Body of pancreas (tissue), 4 donors: Measurements from ENCODE around the gene CHM. TPM values are rescaled to one million over a fixed set of nuclear protein-coding genes. Genes with fewer than 3 reads are reported as not detected.

Experiments used
- ATAC-seq: fragments of 150-250 bp; one replicate; pipeline ENCODE4 v1.9.1; 2016
- DNase-seq, 4 donors: peaks; one replicate each; pipeline ENCODE4 v3.0.0-alpha.2; 2019
- H3K27ac ChIP-seq, 4 donors: fragments of 200-600 bp; sonication (generic); 1 replicate in 3 of 4; 2 replicates in 1 of 4; pipeline versions ENCODE4 v1.5.1 to v1.6.1; 2016 to 2019; ENCODE audit warnings: mild to moderate bottlenecking in 1 of 4, mixed read lengths in 1 of 4, moderate library complexity in 1 of 4
- H3K27me3 ChIP-seq, 2 donors: fragments of 200-600 bp; sonication (generic); one replicate each; pipeline ENCODE4 v1.6.0; 2016; ENCODE audit warnings: mild to moderate bottlenecking in 1 of 2
- H3K36me3 ChIP-seq, 2 donors: fragments of 200-600 bp; sonication (generic); replicated peaks in 1 of 2; 2 replicates each; pipeline ENCODE4 v1.5.1; 2016; ENCODE audit warnings: low read depth in 2 of 2; ENCODE audit not compliant: insufficient read depth in 1 of 2
- H3K4me1 ChIP-seq: fragments of 200-600 bp; sonication (generic); one replicate; pipeline ENCODE4 v1.6.0; 2016
- H3K4me3 ChIP-seq, 2 donors: fragments of 200-600 bp; sonication (generic); 1 replicate in 1 of 2; 2 replicates in 1 of 2; pipeline ENCODE4 v1.5.1; 2016 to 2019
- H3K9me3 ChIP-seq, 3 donors: fragments of 200-600 bp; sonication (generic); 1 replicate in 2 of 3; 2 replicates in 1 of 3; pipeline ENCODE4 v1.5.1; 2016
- CTCF ChIP-seq, 7 experiments: fragments of 450-650 bp in 4 of 7; fragments of 200-600 bp in 3 of 7; sonication (generic) in 3 of 7; IDR thresholded peaks; one replicate each; pipeline ENCODE4 v1.5.1; 2016 to 2019; ENCODE audit warnings: antibody characterized with exemption in 7 of 7
- POLR2A ChIP-seq, 3 donors: fragments of 450-650 bp; IDR thresholded peaks; one replicate each; pipeline ENCODE4 v1.6.1; 2016; ENCODE audit warnings: antibody characterized with exemption in 3 of 3, mild to moderate bottlenecking in 2 of 3
- WGBS, 2 donors: methylation state at CpG; one replicate each; pipeline ENCODE4 v1.1.5; 2017; 5-methylcytosine and 5-hydroxymethylcytosine counted together
- intact Hi-C: fragments of 100-400 bp; cut with DNase I; formaldehyde crosslinking; loops from one replicate; pipeline ENCODE4 v1.15.1; 2023
- total RNA-seq, 2 donors: library from RNA; depleted of rRNA; stranded (reverse); fragments of >200 nt; gene quantifications; one replicate each; pipeline ENCODE4 v1.1.0, GENCODE V29; 2016

CHM gene
- total RNA-seq, 2 donors from 2014 or later = 7.9 to 11.2 TPM

- Histone ChIP-seq H3K27ac (no peak overlapping the region), H3K27me3 (no peaks in the 10 kb centered on the region), H3K36me3 (no peaks in the 10 kb centered on the region), H3K9me3 (no peaks in the 10 kb centered on the region), H3K4me3 (no peak overlapping the region), H3K4me1 (no peaks in the 10 kb centered on the region)
- DNase-seq = no peak
- TF ChIP-seq POLR2A (IDR thresholded peaks at IDR 0.05) (no peak), CTCF (IDR thresholded peaks at IDR 0.05) (no peak)
- intact Hi-C loops = no loop called here
- no peak for ATAC-seq
Measured at GRCh38 chrX:85859426-85859825, 187.9 kb downstream of the CHM start.

- H3K36me3 ChIP-seq = no peaks in the 10 kb centered on the region
- 10 to 20% methylated on average over 1 to 3 of the region's 3 CpGs for WGBS, 2 donors
- intact Hi-C loops = no loop called here
- no peaks in the 10 kb centered on the region for H3K9me3 ChIP-seq
- H3K4me1 ChIP-seq = no peaks in the 10 kb centered on the region
- ATAC-seq (no peak), DNase-seq (peak; percentile 13 to 56 (median 16))
- H3K27me3 ChIP-seq = no peaks in the 10 kb centered on the region
- H3K27ac ChIP-seq = no peak overlapping the region
- no peak for TF ChIP-seq POLR2A (IDR thresholded peaks at IDR 0.05)
- TF ChIP-seq CTCF (IDR thresholded peaks at IDR 0.05) = peak in 5 of 7 experiments; percentile 13 to 40 (median 32)
- H3K4me3 ChIP-seq = no peak overlapping the region
Measured at GRCh38 chrX:85851418-85851817, 195.9 kb downstream of the CHM start.

- 86 to 91% methylated on average over 2 of the region's 2 CpGs for WGBS, 2 donors
- intact Hi-C loops = no loop called here
- DNase-seq = no peak
- Histone ChIP-seq H3K27me3 (no peaks in the 10 kb centered on the region), H3K9me3 (no peaks in the 10 kb centered on the region), H3K27ac (no peak overlapping the region), H3K4me3 (no peak overlapping the region), H3K36me3 (no peaks in the 10 kb centered on the region), H3K4me1 (no peaks in the 10 kb centered on the region)
- TF ChIP-seq CTCF (IDR thresholded peaks at IDR 0.05) (no peak), POLR2A (IDR thresholded peaks at IDR 0.05) (no peak)
- no peak for ATAC-seq
Measured at GRCh38 chrX:85836868-85837267, 210.5 kb downstream of the CHM start.

GRCh38 chrX:85828771-85829170 is 218.6 kb downstream of the CHM start:
- TF ChIP-seq CTCF (IDR thresholded peaks at IDR 0.05) = no peak
- TF ChIP-seq POLR2A (IDR thresholded peaks at IDR 0.05) = no peak
- no peaks in the 10 kb centered on the region for H3K9me3 ChIP-seq
- intact Hi-C loops = no loop called here
- ATAC-seq = no peak
- no peak overlapping the region for H3K4me3 ChIP-seq
- 14 to 27% methylated on average over 5 of the region's 5 CpGs for WGBS, 2 donors
- no peaks in the 10 kb centered on the region for H3K36me3 ChIP-seq
- H3K27me3 ChIP-seq = no peaks in the 10 kb centered on the region
- DNase-seq = no peak
- no peaks in the 10 kb centered on the region for H3K4me1 ChIP-seq
- no peak overlapping the region for H3K27ac ChIP-seq

GRCh38 chrX:85815203-85815751 is 232.1 kb downstream of the CHM start:
- DNase-seq (no peak), ATAC-seq (no peak)
- TF ChIP-seq POLR2A (IDR thresholded peaks at IDR 0.05) (no peak), CTCF (IDR thresholded peaks at IDR 0.05) (no peak)
- Histone ChIP-seq H3K4me3 (no peak overlapping the region), H3K27ac (no peak overlapping the region), H3K27me3 (no peaks in the 10 kb centered on the region), H3K36me3 (no peaks in the 10 kb centered on the region), H3K4me1 (no peaks in the 10 kb centered on the region), H3K9me3 (no peaks in the 10 kb centered on the region)
- WGBS, 2 donors = 50 to 73% methylated on average over 6 of the region's 6 CpGs
- intact Hi-C loops = no loop called here
